HG03521 (cell line): Measurements from ENCODE around the gene GIPC2.
"Not testable (repeated sequence)": the region's sequence is repeated elsewhere in the genome, so short reads cannot be mapped to it uniquely, and the experiment has no call there.

ENCODE experiments used
- ATAC-seq: cut with Tn5 transposase; IDR thresholded peaks from one replicate; pipeline ENCODE4 v1.9.1; 2021; ENCODE audit warnings: mild to moderate bottlenecking, moderate library complexity; ENCODE audit not compliant: unreplicated experiment

Gene GIPC2

GRCh38 chr1:78061825-78062523 is 16.2 kb downstream of the GIPC2 start:
- no peak for ATAC-seq

GRCh38 chr1:78064886-78065285 is 19.1 kb downstream of the GIPC2 start:
- not testable (repeated sequence) for ATAC-seq

- ATAC-seq = no peak
Measured at GRCh38 chr1:78068681-78069283, 23.0 kb downstream of the GIPC2 start.

GRCh38 chr1:78069784-78070183 is 24.0 kb downstream of the GIPC2 start:
- no peak for ATAC-seq

GRCh38 chr1:78070210-78070609 is 24.4 kb downstream of the GIPC2 start:
- no peak for ATAC-seq

- ATAC-seq = no peak
Measured at GRCh38 chr1:78070758-78071157, 25.0 kb downstream of the GIPC2 start.

- ATAC-seq = no peak
Measured at GRCh38 chr1:78071696-78072095, 25.9 kb downstream of the GIPC2 start.

GRCh38 chr1:78072216-78072615 is 26.4 kb downstream of the GIPC2 start:
- no peak for ATAC-seq

- no peak for ATAC-seq
Measured at GRCh38 chr1:78073441-78073840, 27.7 kb downstream of the GIPC2 start.

- ATAC-seq = no peak
Measured at GRCh38 chr1:78075621-78076020, 29.9 kb downstream of the GIPC2 start.

- ATAC-seq = no peak
Measured at GRCh38 chr1:78078358-78078757, 32.6 kb downstream of the GIPC2 start.

- ATAC-seq = no peak
Measured at GRCh38 chr1:78079580-78079979, 33.8 kb downstream of the GIPC2 start.

- no peak for ATAC-seq
Measured at GRCh38 chr1:78080767-78081166, 35.0 kb downstream of the GIPC2 start.

GRCh38 chr1:78081980-78082860 is 36.5 kb downstream of the GIPC2 start:
- ATAC-seq = no peak

- not testable (repeated sequence) for ATAC-seq
Measured at GRCh38 chr1:78084639-78085038, 38.9 kb downstream of the GIPC2 start.

- ATAC-seq = no peak
Measured at GRCh38 chr1:78086697-78087096, 40.9 kb downstream of the GIPC2 start.

GRCh38 chr1:78088015-78088414 is 42.2 kb downstream of the GIPC2 start:
- ATAC-seq = no peak

GRCh38 chr1:78088486-78088885 is 42.7 kb downstream of the GIPC2 start:
- ATAC-seq = no peak

- ATAC-seq = no peak
Measured at GRCh38 chr1:78089010-78089409, 43.2 kb downstream of the GIPC2 start.

GRCh38 chr1:78090472-78091133 is 44.8 kb downstream of the GIPC2 start:
- ATAC-seq = no peak

GRCh38 chr1:78091215-78091813 is 45.5 kb downstream of the GIPC2 start:
- no peak for ATAC-seq
